PC-3 (cell line): Measurements from ENCODE around the gene FAM107A. TPM values are rescaled to one million over a fixed set of nuclear protein-coding genes. Genes with fewer than 3 reads are reported as not detected.
A peak's percentile ranks its signal among the peaks of the same experiment; 100 is the strongest.

ENCODE experiments used
- ATAC-seq: fragments of 200-7000 bp; cut with Tn5 transposase; 2 replicates; pipeline ENCODE4 v1.9.1; 2020; ENCODE audit warnings: mild to moderate bottlenecking, moderate library complexity
- BruUV-seq: library from RNA; stranded (reverse); fragments of 400-500 nt; replicated peaks from 2 replicates; lab custom pipeline; 2021; lab: Mats Ljungman, UMichigan
- CTCF ChIA-PET: fragments of 300-600 bp; sonication (Branson Sonifier 250); formaldehyde crosslinking; loops from one replicate; lab custom pipeline; 2022; ENCODE audit warnings: antibody characterized with exemption; lab: Charles Lee
- POLR2A ChIA-PET: fragments of 300-600 bp; sonication (Branson Sonifier 250); formaldehyde crosslinking; loops from one replicate; lab custom pipeline; 2022; ENCODE audit warnings: antibody characterized with exemption; ENCODE audit not compliant: unreplicated experiment; lab: Charles Lee
- DNase-seq: peaks from one replicate; pipeline ENCODE4 v3.0.0-alpha.2; 2015
- H2AFZ ChIP-seq: fragments of 300-600 bp; sonication (generic); 2 replicates; pipeline ENCODE4 v1.6.0; 2016; ENCODE audit warnings: antibody characterized with exemption, low read length
- H3F3A ChIP-seq: fragments of 300-600 bp; sonication (generic); one replicate; pipeline ENCODE4 v1.6.0; 2017; ENCODE audit warnings: antibody characterized with exemption, low read length, control low read depth, mild to moderate bottlenecking; ENCODE audit not compliant: unreplicated experiment
- H3K27ac ChIP-seq: fragments of 300-600 bp; sonication (generic); 2 replicates; pipeline ENCODE4 v1.5.1; 2016; ENCODE audit warnings: mild to moderate bottlenecking, low read length
- H3K27me3 ChIP-seq: fragments of 300-600 bp; sonication (generic); 2 replicates; pipeline ENCODE4 v1.6.1; 2016; ENCODE audit warnings: low read length, mixed read lengths
- H3K36me3 ChIP-seq: fragments of 300-600 bp; sonication (generic); 2 replicates; pipeline ENCODE4 v1.6.1; 2016; ENCODE audit warnings: low read depth, mixed run types, low read length, mixed read lengths
- H3K4me1 ChIP-seq: fragments of 300-600 bp; sonication (generic); 2 replicates; pipeline ENCODE4 v1.5.1; 2016; ENCODE audit warnings: low read length; ENCODE audit not compliant: insufficient read depth
- H3K4me2 ChIP-seq: fragments of 300-600 bp; sonication (generic); 2 replicates; pipeline ENCODE4 v1.6.0; 2016; ENCODE audit warnings: low read length
- H3K4me3 ChIP-seq: fragments of 300-600 bp; sonication (generic); 2 replicates; pipeline ENCODE4 v1.5.1; 2016; ENCODE audit warnings: mild to moderate bottlenecking, low read length, mixed read lengths
- H3K79me2 ChIP-seq: fragments of 300-600 bp; sonication (generic); 2 replicates; pipeline ENCODE4 v1.6.1; 2017; ENCODE audit warnings: low read length, mixed read lengths
- H3K9ac ChIP-seq: fragments of 300-600 bp; sonication (generic); 2 replicates; pipeline ENCODE4 v1.6.0; 2016; ENCODE audit warnings: mild to moderate bottlenecking, low read length
- H3K9me2 ChIP-seq: fragments of 300-600 bp; sonication (generic); replicated peaks from 2 replicates; pipeline ENCODE4 v1.6.1; 2016; ENCODE audit warnings: mixed run types, low read length, mixed read lengths
- H3K9me3 ChIP-seq: fragments of 300-600 bp; sonication (generic); 2 replicates; pipeline ENCODE4 v1.6.1; 2016; ENCODE audit warnings: low read length, mixed read lengths
- H4K20me1 ChIP-seq: fragments of 300-600 bp; sonication (generic); 2 replicates; pipeline ENCODE4 v1.6.1; 2016; ENCODE audit warnings: low read length, mixed read lengths
- EZH2 ChIP-seq: fragments of 300-600 bp; sonication (generic); IDR thresholded peaks from one replicate; pipeline ENCODE4 v1.6.1; 2017; ENCODE audit warnings: antibody characterized with exemption, mild to moderate bottlenecking, low read length; ENCODE audit not compliant: unreplicated experiment
- EZH2phosphoT487 ChIP-seq: fragments of 300-600 bp; sonication (generic); IDR thresholded peaks from 2 replicates; pipeline ENCODE4 v1.6.1; 2018; ENCODE audit warnings: mild to moderate bottlenecking, antibody characterized with exemption, low read length, borderline replicate concordance
- intact Hi-C: fragments of 100-400 bp; cut with micrococcal nuclease; formaldehyde crosslinking; loops from 2 replicates; pipeline ENCODE4 v1.9.0; 2023
- total RNA-seq: library from RNA; depleted of rRNA; stranded (reverse); fragments of >200 nt; gene quantifications from 2 replicates; pipeline ENCODE4 v1.2.3, GENCODE V29; 2014
- TF ChIP-seq, protein P1 (sequence below): fragments of 300-600 bp; sonication (generic); conservative IDR thresholded peaks from 2 replicates; pipeline ENCODE4 v1.5.1; 2017; ENCODE audit warnings: antibody characterized with exemption, low read depth, mild to moderate bottlenecking, low read length

FAM107A gene
- total RNA-seq, 1 experiment from 2014 or later, result 0.07 TPM

- POLR2A ChIA-PET, result no interaction called here
- Histone ChIP-seq H3K36me3 (no peaks in the 10 kb centered on the region), H3F3A (peaks cover under 1% of the 10 kb centered on the region), H3K9me3 (no peaks in the 10 kb centered on the region), H3K27ac (no peak overlapping the region), H4K20me1 (no peaks in the 10 kb centered on the region), H3K4me1 (peaks cover 24% of the 10 kb centered on the region), H3K79me2 (no peaks in the 10 kb centered on the region), H3K4me2 (no peak overlapping the region), H3K9ac (no peak overlapping the region), H3K9me2 (no peaks in the 10 kb centered on the region), H3K4me3 (no peak overlapping the region), H2AFZ (0 out of 2 replicates have a peak overlapping the region, but pooled peaks have one; percentile 44), H3K27me3 (no peaks in the 10 kb centered on the region)
- DNase-seq, result no peak
- no peak for ATAC-seq
- TF ChIP-seq EZH2 (no peak), EZH2phosphoT487 (no peak)
- TF ChIP-seq, protein P1, sequence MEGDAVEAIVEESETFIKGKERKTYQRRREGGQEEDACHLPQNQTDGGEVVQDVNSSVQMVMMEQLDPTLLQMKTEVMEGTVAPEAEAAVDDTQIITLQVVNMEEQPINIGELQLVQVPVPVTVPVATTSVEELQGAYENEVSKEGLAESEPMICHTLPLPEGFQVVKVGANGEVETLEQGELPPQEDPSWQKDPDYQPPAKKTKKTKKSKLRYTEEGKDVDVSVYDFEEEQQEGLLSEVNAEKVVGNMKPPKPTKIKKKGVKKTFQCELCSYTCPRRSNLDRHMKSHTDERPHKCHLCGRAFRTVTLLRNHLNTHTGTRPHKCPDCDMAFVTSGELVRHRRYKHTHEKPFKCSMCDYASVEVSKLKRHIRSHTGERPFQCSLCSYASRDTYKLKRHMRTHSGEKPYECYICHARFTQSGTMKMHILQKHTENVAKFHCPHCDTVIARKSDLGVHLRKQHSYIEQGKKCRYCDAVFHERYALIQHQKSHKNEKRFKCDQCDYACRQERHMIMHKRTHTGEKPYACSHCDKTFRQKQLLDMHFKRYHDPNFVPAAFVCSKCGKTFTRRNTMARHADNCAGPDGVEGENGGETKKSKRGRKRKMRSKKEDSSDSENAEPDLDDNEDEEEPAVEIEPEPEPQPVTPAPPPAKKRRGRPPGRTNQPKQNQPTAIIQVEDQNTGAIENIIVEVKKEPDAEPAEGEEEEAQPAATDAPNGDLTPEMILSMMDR, result no peak
- CTCF ChIA-PET, result interaction anchor here (0.6 to 1.8 kb wide), 3 partner anchors 9 to 61 kb away, joined by 4 to 20 read pairs (median 8); no protein-coding TSS in a partner anchor
- BruUV-seq, result no TSS peak
- intact Hi-C loops, result loop anchor here (2.0 to 10.0 kb wide), 3 partner anchors 15 to 645 kb away; no protein-coding TSS in a partner anchor
Measured at GRCh38 chr3:58569287-58570001, 7.7 kb downstream of the FAM107A start.

GRCh38 chr3:58568572-58569286 is 8.5 kb downstream of the FAM107A start:
- Histone ChIP-seq H3K27me3 (no peaks in the 10 kb centered on the region), H3K9ac (no peak overlapping the region), H3K27ac (no peak overlapping the region), H4K20me1 (no peaks in the 10 kb centered on the region), H3K9me3 (no peaks in the 10 kb centered on the region), H3K79me2 (no peaks in the 10 kb centered on the region), H3F3A (peaks cover 6% of the 10 kb centered on the region), H3K36me3 (no peaks in the 10 kb centered on the region), H3K4me3 (no peak overlapping the region), H3K9me2 (no peaks in the 10 kb centered on the region), H2AFZ (0 out of 2 replicates have a peak overlapping the region, but pooled peaks have one; percentile 44), H3K4me2 (no peak overlapping the region), H3K4me1 (peaks cover 31% of the 10 kb centered on the region)
- no TSS peak for BruUV-seq
- POLR2A ChIA-PET, result no interaction called here
- ATAC-seq, result peak; percentile 9
- CTCF ChIA-PET, result interaction anchor here (0.6 to 1.8 kb wide), 6 partner anchors 60 to 134 kb away, joined by 4 to 20 read pairs (median 4); no protein-coding TSS in a partner anchor
- DNase-seq, result peak; percentile 92
- TF ChIP-seq EZH2 (no peak), EZH2phosphoT487 (no peak)
- TF ChIP-seq, protein P1, result peak; percentile 93
- intact Hi-C loops, result loop anchor here (1.0 to 10.0 kb wide), 5 partner anchors 16 to 646 kb away; no protein-coding TSS in a partner anchor
